GM12891 (cell line): Measurements from ENCODE around the gene NT5C.

Experiments used
- PAX5 ChIP-seq: IDR thresholded peaks from 2 replicates; pipeline ENCODE4 v1.6.1; 2011; ENCODE audit warnings: low read length, moderate library complexity, mild to moderate bottlenecking; ENCODE audit not compliant: insufficient read depth, severe bottlenecking
- POLR2A ChIP-seq: IDR thresholded peaks from 2 replicates; pipeline ENCODE4 v1.6.1; 2011; ENCODE audit warnings: low read depth, low read length, control low read depth
- POLR2AphosphoS5 ChIP-seq: IDR thresholded peaks from 2 replicates; pipeline ENCODE4 v1.6.1; 2011; ENCODE audit warnings: low read depth, low read length, control low read depth
- POU2F2 ChIP-seq: IDR thresholded peaks from 2 replicates; pipeline ENCODE4 v1.6.1; 2011; ENCODE audit warnings: low read depth, mild to moderate bottlenecking, control low read depth, low read length, moderate library complexity
- SPI1 ChIP-seq: IDR thresholded peaks from 2 replicates; pipeline ENCODE4 v1.6.1; 2011; ENCODE audit warnings: low read depth, low read length, control low read depth
- TAF1 ChIP-seq: IDR thresholded peaks from 2 replicates; pipeline ENCODE4 v1.6.1; 2011; ENCODE audit warnings: low read depth, low read length, control low read depth

DNA sequence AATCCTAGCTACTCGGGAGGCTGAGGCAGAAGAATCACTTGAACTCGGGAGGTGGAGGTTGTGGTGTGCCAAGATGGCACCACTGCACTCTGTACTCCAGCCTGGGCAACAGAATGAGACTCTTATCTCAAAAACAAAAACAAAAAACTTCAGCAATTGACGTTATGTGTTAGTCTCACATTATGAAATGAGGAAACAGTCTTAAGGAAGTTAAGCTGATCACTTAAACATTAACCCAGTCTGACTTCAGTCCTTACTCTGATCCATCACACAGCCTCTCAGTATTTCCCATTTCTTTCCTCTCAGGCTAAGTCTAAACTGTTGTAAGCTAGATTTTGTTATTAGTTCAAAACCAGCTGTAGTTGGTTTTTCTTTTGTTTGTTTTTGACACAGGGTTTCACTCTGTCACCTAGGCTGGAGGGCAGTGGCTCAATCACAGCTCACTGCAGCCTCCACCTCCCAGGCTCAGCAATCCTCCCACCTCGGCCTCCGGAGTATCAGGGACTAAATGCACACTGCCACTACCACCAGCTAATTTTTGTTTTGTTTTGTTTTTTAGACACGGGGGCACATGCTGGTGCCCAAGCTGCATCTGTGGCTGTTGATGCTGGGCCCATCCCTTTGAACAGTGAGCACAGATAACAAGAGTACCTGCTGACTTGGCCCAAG lies 16.5 kb upstream of the NT5C start:
- TF ChIP-seq POLR2A: no peak
- TF ChIP-seq POLR2AphosphoS5: no peak
- no peak for TF ChIP-seq TAF1
- no peak for TF ChIP-seq PAX5
- no peak for TF ChIP-seq SPI1
- no peak for TF ChIP-seq POU2F2
